GM21381 (cell line): ENCODE measurements around the gene FURIN.
"Not testable (repeated sequence)": the region's sequence is repeated elsewhere in the genome, so short reads cannot be mapped to it uniquely, and the experiment has no call there.

Experiments used
- ATAC-seq: cut with Tn5 transposase; IDR thresholded peaks from one replicate; pipeline ENCODE4 v1.9.1; 2021; ENCODE audit warnings: mild to moderate bottlenecking, moderate library complexity; ENCODE audit not compliant: unreplicated experiment

The FURIN gene

GRCh38 chr15:90868261-90868689 lies at the start of gene FURIN:
Gene FURIN (plus strand): TSS chr15:90868588. CDS start chr15:90875741, 7,153 bp downstream.
- no peak for ATAC-seq

GRCh38 chr15:90819390-90819789 lies 49.0 kb upstream of the FURIN start:
- ATAC-seq = no peak

- ATAC-seq = no peak
These were observed 48.5 kb upstream of the FURIN start for GRCh38 chr15:90819850-90820249.

- no peak for ATAC-seq
These were observed 47.9 kb upstream of the FURIN start for GRCh38 chr15:90820481-90820880.

- no peak for ATAC-seq
These were observed 46.0 kb upstream of the FURIN start for GRCh38 chr15:90822204-90822955.

- no peak for ATAC-seq
These were observed 44.9 kb upstream of the FURIN start for GRCh38 chr15:90823455-90823974.

GRCh38 chr15:90825115-90825899 lies 43.1 kb upstream of the FURIN start:
- not testable (repeated sequence) for ATAC-seq

GRCh38 chr15:90826206-90826885 lies 42.0 kb upstream of the FURIN start:
- ATAC-seq = not testable (repeated sequence)

GRCh38 chr15:90826886-90827435 lies 41.4 kb upstream of the FURIN start:
- ATAC-seq = no peak

- ATAC-seq = no peak
These were observed 40.3 kb upstream of the FURIN start for GRCh38 chr15:90828111-90828510.

- no peak for ATAC-seq
These were observed 39.3 kb upstream of the FURIN start for GRCh38 chr15:90829126-90829525.

GRCh38 chr15:90829942-90830440 lies 38.4 kb upstream of the FURIN start:
- no peak for ATAC-seq

GRCh38 chr15:90834626-90835025 lies 33.8 kb upstream of the FURIN start:
- no peak for ATAC-seq

- ATAC-seq = no peak
These were observed 32.0 kb upstream of the FURIN start for GRCh38 chr15:90836296-90836871.

- ATAC-seq = no peak
These were observed 31.3 kb upstream of the FURIN start for GRCh38 chr15:90837094-90837493.

- no peak for ATAC-seq
These were observed 30.2 kb upstream of the FURIN start for GRCh38 chr15:90838139-90838538.

- ATAC-seq = no peak
These were observed 29.8 kb upstream of the FURIN start for GRCh38 chr15:90838544-90838943.

GRCh38 chr15:90839187-90840071 lies 29.0 kb upstream of the FURIN start:
- peak; percentile 79 for ATAC-seq

- no peak for ATAC-seq
These were observed 28.1 kb upstream of the FURIN start for GRCh38 chr15:90840157-90840855.
